GM18868 (cell line): Measurements from ENCODE around the gene SCCPDH.
"Not testable (repeated sequence)": the region's sequence is repeated elsewhere in the genome, so short reads cannot be mapped to it uniquely, and the experiment has no call there.

Source experiments
- ATAC-seq: cut with Tn5 transposase; IDR thresholded peaks from one replicate; pipeline ENCODE4 v1.9.1; 2021; ENCODE audit warnings: mild to moderate bottlenecking, moderate library complexity; ENCODE audit not compliant: unreplicated experiment

Gene SCCPDH

DNA sequence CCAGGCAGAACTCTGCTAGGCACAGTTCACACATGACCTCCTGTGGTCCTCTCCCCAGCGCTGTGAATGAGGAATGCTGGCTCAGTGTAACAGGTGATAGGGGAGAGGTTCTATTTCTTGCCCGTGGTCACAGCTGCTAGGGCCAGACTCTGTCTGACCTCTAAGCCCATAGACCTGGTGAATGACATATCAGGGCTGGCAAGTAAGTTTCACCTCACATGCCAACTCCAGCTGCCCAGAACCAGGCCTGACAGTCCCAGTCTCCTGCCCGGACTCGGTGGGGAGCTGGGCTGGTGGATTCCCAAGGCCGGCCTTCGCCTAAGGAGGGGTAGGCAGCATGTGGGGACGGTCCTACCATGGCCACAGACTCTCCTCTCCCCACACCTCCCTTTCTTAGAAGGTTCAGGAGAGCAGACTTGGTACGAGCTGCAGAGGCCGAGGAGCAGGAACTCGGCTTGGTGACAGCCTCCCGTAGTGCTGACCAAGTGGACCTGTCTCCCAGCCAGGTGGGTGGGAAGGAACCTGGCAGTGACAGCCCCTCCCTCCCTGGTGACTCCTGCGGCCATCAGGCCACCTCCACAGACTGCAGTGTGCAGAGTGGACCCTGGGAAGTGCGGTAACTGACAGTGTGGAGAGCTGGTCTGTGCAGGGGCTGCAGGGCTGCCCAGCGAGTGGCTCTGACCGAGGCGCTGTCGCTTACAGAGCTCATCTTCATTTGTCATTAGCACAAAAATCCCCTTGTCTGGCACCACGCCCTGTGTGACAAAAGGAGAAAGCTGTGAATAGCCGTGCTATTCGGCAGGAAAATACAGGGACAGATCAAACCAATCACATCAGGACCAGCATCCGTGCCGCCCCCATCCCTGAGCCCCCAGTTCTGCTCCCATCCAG lies 74.6 kb downstream of the SCCPDH start:
- no peak for ATAC-seq

DNA sequence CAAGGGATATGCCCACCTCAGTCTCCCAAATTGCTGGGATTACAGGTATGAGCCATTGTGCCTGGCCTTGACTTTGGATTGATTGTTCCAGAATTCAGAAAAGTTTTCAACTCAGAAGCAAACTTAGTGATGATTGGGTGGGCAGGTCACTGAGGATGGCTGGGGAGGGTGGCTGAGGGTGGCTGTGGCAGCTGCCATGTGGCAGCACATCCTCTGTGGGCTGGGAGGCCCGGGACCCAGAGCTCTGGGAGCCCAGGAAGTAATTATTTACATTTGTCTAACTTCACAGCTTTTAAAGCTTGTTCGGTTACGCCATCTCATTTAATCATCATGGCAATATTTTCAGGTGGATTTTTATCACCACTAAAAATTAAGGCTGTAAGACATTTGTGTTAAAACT lies 76.1 kb downstream of the SCCPDH start:
- ATAC-seq, result no peak

DNA sequence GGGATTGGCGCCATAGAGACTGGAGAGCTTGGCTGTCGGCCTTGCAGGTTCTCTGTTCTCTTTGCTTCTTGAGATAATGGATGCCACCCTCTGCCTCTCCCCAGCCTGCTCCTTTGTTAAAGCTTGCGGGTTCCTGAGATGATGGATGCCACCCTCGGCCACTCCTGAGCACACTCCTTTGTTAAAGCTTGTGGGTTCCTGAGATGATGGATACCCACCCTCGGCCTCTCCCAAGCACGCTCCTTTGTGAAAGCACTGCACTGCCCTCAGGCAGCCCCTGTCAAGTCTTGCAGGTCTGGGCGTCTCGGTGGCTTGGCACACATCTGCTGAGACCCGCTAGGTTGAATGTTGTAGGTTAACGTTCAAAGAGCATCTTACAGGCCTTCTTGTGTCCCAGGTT lies 76.5 kb downstream of the SCCPDH start:
- no peak for ATAC-seq

DNA sequence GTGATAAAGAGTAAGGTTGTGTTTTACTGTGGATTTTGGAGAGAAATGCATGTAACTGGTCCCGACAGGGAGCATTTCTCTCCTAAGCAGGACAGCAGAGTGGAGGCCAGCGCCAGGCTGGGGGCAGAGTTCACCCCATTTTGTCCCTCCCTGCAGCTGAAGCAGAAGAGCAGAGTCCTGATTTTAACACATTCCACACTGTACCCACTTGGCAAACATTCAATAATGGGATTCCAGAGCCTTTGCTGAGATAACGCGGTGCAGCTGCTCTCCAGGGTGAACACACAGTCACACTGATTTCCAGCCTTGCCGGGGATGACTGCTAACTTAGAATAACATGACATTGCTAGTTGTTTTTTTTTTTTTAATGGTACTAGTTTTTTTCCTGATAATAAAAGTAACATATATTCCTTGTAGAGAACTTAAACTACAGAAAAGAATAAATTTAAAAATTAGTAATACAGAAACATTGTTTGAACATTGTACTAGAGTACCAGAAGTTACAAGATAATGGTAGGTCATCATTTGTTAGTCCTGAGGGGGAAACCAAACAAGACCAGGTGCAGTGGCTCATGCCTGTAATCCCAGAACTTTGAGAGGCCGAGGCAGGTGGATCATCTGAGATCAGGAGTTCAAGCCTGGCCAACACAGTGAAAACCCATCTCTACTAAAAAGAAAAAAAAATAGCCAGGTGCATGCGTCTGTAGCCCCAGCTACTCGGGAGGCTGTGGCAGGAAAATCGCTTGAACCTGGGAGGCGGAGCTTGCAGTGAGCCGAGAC lies 77.2 kb downstream of the SCCPDH start:
- ATAC-seq, result no peak

DNA sequence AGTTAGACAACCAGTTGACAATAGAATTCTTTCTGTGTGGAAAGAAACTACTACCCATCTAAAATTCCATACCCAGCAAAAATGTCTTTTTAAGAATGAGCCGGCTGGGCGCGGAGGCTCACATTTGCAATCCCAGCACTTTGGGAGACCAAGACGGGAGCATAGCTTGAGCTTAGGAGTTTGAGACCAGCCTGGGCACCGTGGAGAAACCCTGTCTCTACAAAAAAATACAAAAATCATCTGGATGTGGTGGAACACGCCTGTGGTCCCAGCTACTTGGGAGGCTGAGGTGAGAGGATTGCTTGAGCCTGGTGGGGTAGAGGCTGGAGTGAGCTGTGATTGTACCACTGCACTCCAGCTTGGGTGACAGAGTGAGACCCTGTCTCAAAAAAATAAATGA lies 79.2 kb downstream of the SCCPDH start:
- no peak for ATAC-seq

DNA sequence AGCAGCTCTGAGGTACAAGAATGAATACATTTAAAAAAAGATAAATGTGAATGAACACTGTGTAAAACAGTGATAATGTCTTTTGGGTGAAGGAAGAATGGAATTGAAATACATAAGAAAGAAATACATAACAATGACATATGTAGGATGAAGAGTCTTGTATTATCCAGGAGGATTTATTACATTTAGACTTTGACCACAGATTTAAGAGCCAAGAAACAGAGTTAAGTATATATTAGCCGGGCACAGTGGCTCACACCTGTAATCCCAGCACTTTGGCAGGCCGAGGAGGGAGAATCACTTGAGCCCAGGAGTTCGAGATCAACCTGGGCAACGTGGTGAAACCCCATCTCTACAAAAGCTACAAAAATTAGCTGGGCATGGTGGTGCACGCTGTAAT lies 79.7 kb downstream of the SCCPDH start:
- no peak for ATAC-seq

DNA sequence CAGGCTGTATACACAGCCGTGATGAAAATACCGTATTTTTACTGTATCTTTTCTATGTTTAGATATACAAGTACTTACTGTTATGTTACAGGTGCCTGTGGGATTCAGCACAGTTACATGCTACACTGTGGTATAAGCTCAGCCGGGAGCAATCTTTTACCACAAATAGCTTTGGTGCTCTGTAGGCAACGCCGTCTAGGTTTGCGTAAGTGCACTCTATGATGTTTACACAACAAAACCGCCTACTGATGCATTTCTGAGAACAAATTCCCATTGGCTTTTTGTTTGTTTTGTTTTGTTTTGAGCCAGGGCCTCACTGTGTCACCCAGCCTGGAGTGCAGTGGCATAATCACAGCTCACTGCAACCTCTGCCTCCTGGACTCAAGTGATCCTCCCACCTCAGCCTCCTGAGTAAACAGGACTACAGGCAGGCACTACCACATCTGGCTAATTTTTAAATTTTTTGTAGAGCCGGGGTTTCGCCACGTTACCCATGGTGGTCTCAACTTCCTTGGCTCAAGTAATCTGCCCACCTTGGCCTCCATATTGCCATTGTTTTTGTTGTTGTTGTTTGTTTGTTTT lies 81.0 kb downstream of the SCCPDH start:
- no peak for ATAC-seq

DNA sequence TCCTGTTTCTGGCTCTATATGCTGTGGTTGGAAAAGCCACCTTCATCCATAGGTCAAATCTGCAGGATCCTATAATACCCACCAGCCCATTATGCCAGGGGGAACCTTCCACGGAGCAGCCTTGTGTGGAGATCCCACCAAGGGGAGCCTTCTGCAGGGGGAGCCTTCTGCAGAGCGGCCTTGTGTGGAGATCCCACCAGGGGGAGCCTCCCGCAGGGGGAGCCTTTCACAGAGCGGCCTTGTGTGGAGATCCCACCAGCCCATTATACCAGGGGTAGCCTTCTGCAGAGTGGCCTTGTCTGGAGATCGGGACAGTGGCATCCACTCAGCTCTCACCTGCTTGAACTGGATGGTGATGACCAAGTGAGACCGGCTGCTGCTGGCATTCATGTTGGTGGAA lies 85.3 kb downstream of the SCCPDH start:
- ATAC-seq, result no peak

DNA sequence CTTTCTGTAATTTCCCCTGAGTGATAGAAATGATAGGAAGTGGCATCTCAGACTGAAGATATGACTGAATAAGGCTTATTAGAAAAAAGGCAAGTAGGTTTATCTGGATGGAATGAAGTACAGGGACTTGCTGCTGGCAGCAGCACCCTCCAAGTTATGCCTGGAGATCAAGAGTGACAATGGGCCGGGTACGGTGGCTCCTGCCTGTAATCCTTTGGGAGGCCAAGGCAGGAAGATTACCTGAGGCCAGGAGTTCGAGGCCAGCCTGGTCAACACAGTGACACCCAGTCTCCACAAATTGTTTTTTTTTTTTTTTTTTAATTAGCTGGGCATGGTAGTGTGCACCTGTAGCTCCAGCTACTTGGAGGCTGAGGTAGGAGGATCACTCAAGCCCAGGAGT lies 87.8 kb downstream of the SCCPDH start:
- ATAC-seq, result no peak

DNA sequence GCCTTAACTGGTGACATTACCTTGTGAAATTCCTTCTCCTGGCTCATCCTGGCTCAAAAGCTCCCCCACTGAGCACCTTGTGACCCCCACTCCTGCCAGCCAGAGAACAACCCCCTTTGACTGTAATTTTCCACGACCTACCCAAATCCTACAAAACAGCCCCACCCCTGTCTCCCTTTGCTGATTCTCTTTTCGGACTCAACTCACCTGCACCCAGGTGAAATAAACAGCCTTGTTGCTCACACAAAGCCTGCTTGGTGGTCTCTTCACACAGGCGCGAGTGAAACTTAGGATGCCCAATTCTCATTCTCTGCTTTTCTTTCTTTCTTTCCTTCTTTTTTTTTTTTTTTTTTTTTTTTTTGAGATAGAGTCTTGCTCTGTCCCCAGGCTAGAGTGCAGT lies 89.1 kb downstream of the SCCPDH start:
- ATAC-seq, result not testable (repeated sequence)

DNA sequence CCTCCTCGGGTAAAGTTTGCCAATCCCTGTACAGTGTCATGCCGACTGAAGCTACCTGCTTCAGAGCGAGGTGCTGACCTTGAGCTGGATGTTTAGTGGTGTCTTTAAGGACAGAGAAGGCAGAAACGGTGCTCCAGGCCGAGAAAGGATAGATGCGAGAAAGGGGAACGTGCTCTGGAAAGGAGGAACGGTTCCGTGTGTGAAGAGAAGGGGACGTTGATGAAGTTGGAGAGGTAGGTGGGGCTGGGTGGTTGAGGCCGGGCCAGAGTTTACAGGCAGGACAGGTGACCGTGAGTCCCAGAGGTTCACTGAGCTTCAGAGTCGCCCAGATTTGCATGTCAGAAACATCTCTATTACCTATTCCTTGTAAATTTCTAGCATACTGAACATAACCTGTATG lies 90.7 kb downstream of the SCCPDH start:
- ATAC-seq, result no peak

DNA sequence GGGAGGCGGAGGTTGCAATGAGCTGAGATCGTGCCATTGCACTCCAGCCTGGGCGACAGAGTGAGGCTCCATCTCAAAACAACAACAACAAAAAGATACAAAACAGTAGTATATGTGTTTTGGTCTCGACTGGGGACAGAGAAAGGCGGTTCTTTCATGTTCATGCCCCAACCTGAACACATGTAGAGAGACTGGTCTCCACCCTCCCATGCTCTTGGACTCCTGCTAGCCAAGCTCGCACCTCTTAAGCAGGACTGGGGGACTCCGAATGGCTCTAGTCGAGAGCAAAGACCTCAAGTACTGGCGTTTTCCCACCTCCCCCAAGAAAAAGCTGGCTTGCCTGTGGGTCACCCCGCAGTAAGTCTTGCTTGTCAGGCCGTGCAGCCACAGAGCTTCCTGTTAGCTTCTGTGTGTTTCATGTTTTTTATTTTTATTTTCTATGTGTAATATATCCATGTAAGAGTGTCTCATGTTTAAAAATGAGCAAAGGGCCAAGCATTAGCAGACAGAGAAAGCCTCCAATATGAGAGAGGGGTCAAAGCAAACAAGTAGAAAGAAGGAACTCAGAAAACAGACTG lies 91.6 kb downstream of the SCCPDH start:
- no peak for ATAC-seq
